H1 (cell line): Measurements from ENCODE around the gene CAMK2G. TPM values are rescaled to one million over a fixed set of nuclear protein-coding genes. Genes with fewer than 3 reads are reported as not detected.

Experiments used
- CTCF ChIA-PET: fragments of 300-600 bp; sonication (Branson Sonifier 250); formaldehyde crosslinking; loops from one replicate; lab custom pipeline; 2021; ENCODE audit not compliant: partially characterized antibody; lab: Charles Lee
- POLR2A ChIA-PET: fragments of 300-600 bp; sonication (Branson Sonifier 250); formaldehyde crosslinking; loops from one replicate; lab custom pipeline; 2021; ENCODE audit warnings: inconsistent platforms; ENCODE audit not compliant: partially characterized antibody; lab: Charles Lee
- DNase-seq, 2 experiments: peaks; one replicate each; pipeline versions ENCODE4 v3.0.0 to v3.0.0-alpha.2; 2010 to 2022; ENCODE audit warnings: low spot score in 2 of 2, low read depth in 1 of 2, mixed read lengths in 1 of 2
- FAIRE-seq: peaks from 2 replicates; lab custom pipeline; 2011; peaks lifted over from hg19 to GRCh38; lab: Jason Lieb, UNC
- H2AFZ ChIP-seq: 2 replicates; pipeline ENCODE4 v1.8.1; 2012; ENCODE audit warnings: low read length, inconsistent platforms
- H2AK5ac ChIP-seq: 2 replicates; pipeline ENCODE4 v1.6.1; 2013; ENCODE audit warnings: low read depth, low read length
- H2BK120ac ChIP-seq: replicated peaks from 2 replicates; pipeline ENCODE3; 2013; ENCODE audit warnings: low read depth, low read length, inconsistent platforms
- H2BK12ac ChIP-seq: 2 replicates; pipeline ENCODE4 v1.6.1; 2013; ENCODE audit warnings: low read depth, low read length
- H2BK15ac ChIP-seq: 2 replicates; pipeline ENCODE4 v1.6.1; 2013; ENCODE audit warnings: low read length
- H2BK20ac ChIP-seq: 2 replicates; pipeline ENCODE4 v1.6.1; 2013; ENCODE audit warnings: low read length
- H2BK5ac ChIP-seq: 2 replicates; pipeline ENCODE4 v1.6.1; 2013; ENCODE audit warnings: low read depth, low read length
- H3K14ac ChIP-seq: 2 replicates; pipeline ENCODE4 v1.6.1; 2013; ENCODE audit warnings: inconsistent platforms; ENCODE audit not compliant: insufficient read length
- H3K18ac ChIP-seq: 2 replicates; pipeline ENCODE4 v1.6.1; 2013; ENCODE audit warnings: low read length; ENCODE audit errors: extremely low read depth
- H3K23ac ChIP-seq: 2 replicates; pipeline ENCODE4 v1.6.1; 2013; ENCODE audit warnings: inconsistent platforms; ENCODE audit not compliant: insufficient read length
- H3K23me2 ChIP-seq: 2 replicates; pipeline ENCODE4 v1.6.1; 2013; ENCODE audit warnings: low read depth, low read length
- H3K27ac ChIP-seq: 2 replicates; pipeline ENCODE4 v1.6.1; 2011; ENCODE audit warnings: low read depth, low read length, inconsistent platforms
- H3K27me3 ChIP-seq, 4 experiments: replicated peaks in 1 of 4; 1 replicate in 1 of 4; 2 replicates in 3 of 4; pipeline versions ENCODE4 v1.6.1 to v1.8.1; 2011 to 2013; ENCODE audit warnings: low read length in 3 of 4, mild to moderate bottlenecking in 3 of 4, inconsistent platforms in 2 of 4, mixed read lengths in 2 of 4, moderate library complexity in 1 of 4; ENCODE audit not compliant: control insufficient read depth in 3 of 4, insufficient read depth in 3 of 4; ENCODE audit errors: extremely low read depth in 1 of 4
- H3K36me3 ChIP-seq, 4 experiments: 2 replicates each; pipeline versions ENCODE4 v1.6.1 to v1.8.1; 2011 to 2013; ENCODE audit warnings: mild to moderate bottlenecking in 4 of 4, low read length in 3 of 4, moderate library complexity in 2 of 4, control low read depth in 1 of 4, inconsistent platforms in 1 of 4; ENCODE audit not compliant: insufficient read depth in 4 of 4, control insufficient read depth in 2 of 4
- H3K4ac ChIP-seq: replicated peaks from 2 replicates; pipeline ENCODE3; 2013; ENCODE audit warnings: low read length, low read depth, mixed read lengths, inconsistent platforms; ENCODE audit not compliant: insufficient read length
- H3K4me1 ChIP-seq, 4 experiments: replicated peaks in 1 of 4; 1 replicate in 1 of 4; 2 replicates in 3 of 4; pipeline versions ENCODE4 v1.6.1 to v1.8.1; 2011 to 2013; ENCODE audit warnings: low read length in 3 of 4, inconsistent platforms in 2 of 4, mixed read lengths in 1 of 4; ENCODE audit not compliant: insufficient read depth in 4 of 4, control insufficient read depth in 3 of 4
- H3K4me2 ChIP-seq, 2 experiments: 2 replicates each; pipeline versions ENCODE4 v1.6.1 to v1.8.1; 2011 to 2013; ENCODE audit warnings: low read depth in 2 of 2, low read length in 2 of 2, control low read depth in 1 of 2, inconsistent platforms in 1 of 2, mild to moderate bottlenecking in 1 of 2; ENCODE audit not compliant: insufficient read depth in 1 of 2
- H3K4me3 ChIP-seq, 4 experiments: fragments of 200-600, 300-600 bp in 1 of 4; sonication (generic), shearing (Covaris generic), sonication (Bioruptor Twin) in 1 of 4; 2 replicates each; pipeline versions ENCODE4 v1.5.1 to v1.8.1; 2011 to 2016; ENCODE audit warnings: low read length in 4 of 4, low read depth in 3 of 4, control low read depth in 2 of 4, inconsistent platforms in 2 of 4, mild to moderate bottlenecking in 2 of 4, mixed read lengths in 1 of 4, moderate library complexity in 1 of 4; ENCODE audit not compliant: insufficient read depth in 2 of 4; ENCODE audit errors: extremely low read depth in 1 of 4
- H3K56ac ChIP-seq: replicated peaks from 2 replicates; pipeline ENCODE3; 2013; ENCODE audit warnings: low read depth, mild to moderate bottlenecking, mixed read lengths, low read length, inconsistent platforms; ENCODE audit not compliant: insufficient read length
- H3K79me1 ChIP-seq: 2 replicates; pipeline ENCODE4 v1.6.1; 2013; ENCODE audit warnings: low read depth, low read length, control low read depth
- H3K79me2 ChIP-seq, 2 experiments: 2 replicates each; pipeline versions ENCODE4 v1.6.1 to v1.8.1; 2012 to 2013; ENCODE audit warnings: low read length in 2 of 2, mild to moderate bottlenecking in 2 of 2, inconsistent platforms in 1 of 2; ENCODE audit not compliant: insufficient read depth in 2 of 2, control insufficient read depth in 1 of 2
- H3K9ac ChIP-seq, 4 experiments: replicated peaks in 1 of 4; 1 replicate in 1 of 4; 2 replicates in 3 of 4; pipeline versions ENCODE4 v1.6.1 to v1.8.1; 2011 to 2013; ENCODE audit warnings: low read depth in 3 of 4, low read length in 3 of 4, control low read depth in 2 of 4, mild to moderate bottlenecking in 2 of 4, moderate library complexity in 2 of 4, inconsistent platforms in 1 of 4; ENCODE audit errors: extremely low read depth in 1 of 4
- H3K9me3 ChIP-seq, 2 experiments: 2 replicates each; pipeline versions ENCODE4 v1.6.1 to v1.8.1; 2012 to 2013; ENCODE audit warnings: mild to moderate bottlenecking in 2 of 2, moderate library complexity in 2 of 2, control low read depth in 1 of 2, inconsistent platforms in 1 of 2, low read depth in 1 of 2, low read length in 1 of 2, mixed read lengths in 1 of 2; ENCODE audit not compliant: insufficient read depth in 2 of 2
- H4K20me1 ChIP-seq, 2 experiments: replicated peaks in 1 of 2; 2 replicates each; pipeline versions ENCODE3 to v1.8.1; 2011 to 2013; ENCODE audit warnings: inconsistent platforms in 2 of 2, low read length in 2 of 2, mild to moderate bottlenecking in 1 of 2; ENCODE audit not compliant: insufficient read depth in 2 of 2, control insufficient read depth in 1 of 2
- H4K5ac ChIP-seq: 2 replicates; pipeline ENCODE4 v1.6.1; 2013; ENCODE audit warnings: low read length, low read depth, mixed read lengths, inconsistent platforms; ENCODE audit not compliant: insufficient read length
- H4K8ac ChIP-seq: 2 replicates; pipeline ENCODE4 v1.8.0; 2013; ENCODE audit warnings: mild to moderate bottlenecking, moderate library complexity, low read length, inconsistent platforms; ENCODE audit not compliant: insufficient read depth; ENCODE audit errors: extremely low read depth
- H4K91ac ChIP-seq: replicated peaks from 2 replicates; pipeline ENCODE3; 2013; ENCODE audit warnings: low read length, mixed read lengths, inconsistent platforms; ENCODE audit not compliant: insufficient read length
- CREB1 ChIP-seq: IDR thresholded peaks from 2 replicates; pipeline ENCODE4 v1.6.1; 2012; ENCODE audit warnings: inconsistent platforms
- GTF2F1 ChIP-seq: IDR thresholded peaks from 2 replicates; pipeline ENCODE4 v1.6.1; 2012; ENCODE audit warnings: low read depth, low read length, improper control_type of control experiment, borderline replicate concordance
- JUN ChIP-seq: IDR thresholded peaks from 2 replicates; pipeline ENCODE4 v1.6.1; 2011; ENCODE audit warnings: low read depth, mild to moderate bottlenecking, improper control_type of control experiment, low read length
- KDM1A ChIP-seq: fragments of 200-600, 300-600 bp; sonication (generic); IDR thresholded peaks from 2 replicates; pipeline ENCODE4 v1.7.1; 2016; ENCODE audit warnings: mild to moderate bottlenecking, low read length, borderline replicate concordance
- NANOG ChIP-seq: IDR thresholded peaks from 2 replicates; pipeline ENCODE4 v1.6.1; 2011; ENCODE audit warnings: low read length, low read depth, mild to moderate bottlenecking, inconsistent platforms; ENCODE audit not compliant: insufficient read depth, poor library complexity, severe bottlenecking
- POLR2A ChIP-seq, 2 experiments: IDR thresholded peaks; 1 replicate in 1 of 2; 2 replicates in 1 of 2; pipeline ENCODE4 v1.6.1; 2011; ENCODE audit warnings: low read depth in 2 of 2, low read length in 2 of 2, mild to moderate bottlenecking in 2 of 2; ENCODE audit errors: control extremely low read depth in 1 of 2
- RBBP5 ChIP-seq: IDR thresholded peaks from 2 replicates; pipeline ENCODE4 v1.7.1; 2012; ENCODE audit warnings: low read depth, mild to moderate bottlenecking, inconsistent platforms, low read length, moderate library complexity, borderline replicate concordance
- SIN3A ChIP-seq, 2 experiments: IDR thresholded peaks in 1 of 2; conservative IDR thresholded peaks in 1 of 2; 2 replicates each; pipeline ENCODE4 v1.6.1; 2011 to 2012; ENCODE audit warnings: low read length in 2 of 2, improper control_type of control experiment in 1 of 2, low read depth in 1 of 2, mild to moderate bottlenecking in 1 of 2
- TAF1 ChIP-seq: IDR thresholded peaks from 2 replicates; pipeline ENCODE4 v1.6.1; 2011; ENCODE audit warnings: mild to moderate bottlenecking, low read depth, low read length
- ZNF274 ChIP-seq: IDR thresholded peaks from 2 replicates; pipeline ENCODE4 v1.7.0; 2012; ENCODE audit warnings: low read length, borderline replicate concordance; ENCODE audit errors: extremely low read depth
- WGBS, 2 experiments: shearing (Covaris generic) in 1 of 2; methylation state at CpG; one replicate each; pipeline versions ENCODE4 v1.1.6 to v1.1.7; 2013 to 2015; ENCODE audit warnings: low lambda C conversion rate in 2 of 2, mixed read lengths in 2 of 2, inconsistent platforms in 1 of 2, low coverage in 1 of 2, missing lambda C conversion rate in 1 of 2; ENCODE audit not compliant: insufficient replicate concordance in 2 of 2, insufficient coverage in 1 of 2, insufficient read length in 1 of 2; ENCODE audit errors: extremely low coverage in 1 of 2, missing lambda C conversion rate in 1 of 2; 5-methylcytosine and 5-hydroxymethylcytosine counted together
- polyA plus RNA-seq, 7 experiments: library from polyadenylated mRNA; depleted of rRNA in 3 of 7; stranded (reverse) in 5 of 7; unstranded in 2 of 7; fragments of >200 nt in 5 of 7; fragments of 200-250 nt in 2 of 7; gene quantifications; 1 replicate in 5 of 7; 2 replicates in 1 of 7; 4 replicates in 1 of 7; pipeline versions ENCODE4 v1.2.1 to v1.2.3, GENCODE V29; 2011 to 2013; ENCODE audit warnings: missing spikeins in 2 of 7, mixed read lengths in 2 of 7
- total RNA-seq: library from RNA; stranded (reverse); fragmentation: NEBNext Ultra II Directional; extraction: Animal tissue kit (Norgen Biotek cat#: 25700); gene quantifications from 2 replicates; pipeline ENCODE4 v1.2.1, GENCODE V29; 2021
- TF ChIP-seq, protein P1 (sequence below): IDR thresholded peaks from 2 replicates; pipeline ENCODE4 v1.6.1; 2012; ENCODE audit warnings: inconsistent platforms

The CAMK2G gene
- total and polyA plus RNA-seq, 2 of the 8 experiments (the other 6 are each of a cell fraction or from before 2014, with no cell fraction given): 28.9 to 31.7 TPM

DNA sequence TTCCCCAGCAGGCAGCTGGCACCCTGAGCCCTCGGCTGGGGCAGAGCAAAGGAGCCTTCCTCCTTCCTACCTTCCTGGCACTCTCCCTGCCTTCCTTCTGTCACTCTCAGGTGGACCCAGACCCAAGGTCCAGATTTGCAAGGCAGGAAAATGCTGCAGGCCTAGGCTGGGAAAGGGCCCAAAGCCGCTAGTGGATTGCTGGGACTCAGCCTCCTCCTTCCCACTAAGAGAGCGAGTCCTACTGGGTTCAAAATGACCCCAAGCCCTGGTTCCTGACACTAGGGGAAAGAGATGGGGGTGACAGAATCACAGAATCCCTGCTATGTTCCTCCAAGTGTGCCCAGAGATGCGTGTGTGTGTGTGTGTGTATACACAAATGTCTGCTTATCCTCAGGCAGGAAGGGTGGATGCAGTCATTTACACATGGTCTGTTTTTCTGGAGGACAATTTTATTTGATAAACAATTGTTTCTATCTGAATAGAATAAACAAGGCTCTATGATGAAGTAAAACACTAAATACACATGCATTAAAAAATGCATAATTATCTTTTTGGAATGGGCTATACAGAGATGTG is 35.3 kb upstream of the CAMK2G start:
- H2BK120ac ChIP-seq: no peak overlapping the region
- H3K56ac ChIP-seq: no peak overlapping the region
- no peak overlapping the region for H3K4ac ChIP-seq
- H3K9me3 ChIP-seq: no peaks in the 10 kb centered on the region
- H3K27ac ChIP-seq: no peak overlapping the region
- H3K4me3 ChIP-seq: no peak overlapping the region
- H3K18ac ChIP-seq: peak overlapping the region; percentile 0; the same call in 1 of the 2 replicates
- H3K4me1 ChIP-seq: peaks cover 15 to 35% (median 29%) of the 10 kb centered on the region in 4 experiments
- H2BK12ac ChIP-seq: peak overlapping the region; percentile 77; the same call in 1 of the 2 replicates
- ChIA-PET POLR2A (interaction anchor here (0.8 to 2.0 kb wide), 2 partner anchors 10 to 13 kb away, joined by 3 to 5 read pairs; no protein-coding TSS in a partner anchor), CTCF (interaction anchor here (0.7 to 3.5 kb wide), 6 partner anchors 18 to 194 kb away, joined by 3 to 17 read pairs (median 7); no protein-coding TSS in a partner anchor)
- DNase-seq (no peak), FAIRE-seq (no peak)
- no peak overlapping the region; the same call in 1 of the 2 replicates for H2BK5ac ChIP-seq
- H3K79me2 ChIP-seq: no peaks in the 10 kb centered on the region
- H2AFZ ChIP-seq: no peak overlapping the region
- H3K9ac ChIP-seq: no peak overlapping the region
- peak overlapping the region; percentile 83; the same call in 1 of the 2 replicates for H2AK5ac ChIP-seq
- H3K23me2 ChIP-seq: peaks cover 12% of the 10 kb centered on the region; the same call in 1 of the 2 replicates
- H3K23ac ChIP-seq: no peak overlapping the region
- H4K91ac ChIP-seq: no peak overlapping the region
- no peak overlapping the region for H4K8ac ChIP-seq
- H3K27me3 ChIP-seq: peaks cover 3 to 19% (median 12%) of the 10 kb centered on the region in 4 experiments; a peak in 6 of 7 replicates
- H3K14ac ChIP-seq: no peak overlapping the region
- H2BK15ac ChIP-seq: peak overlapping the region; percentile 66; the same call in 1 of the 2 replicates
- peak overlapping the region in 1 of 2 experiments; percentile 92; a peak in 1 of 4 replicates for H3K4me2 ChIP-seq
- 73% methylated on average over 4 of the region's 4 CpGs; no CpG with 5 or more reads in 1 of the 2 experiments for WGBS, 2 experiments
- H4K20me1 ChIP-seq: no peaks in the 10 kb centered on the region
- no peak overlapping the region for H4K5ac ChIP-seq
- no peaks in the 10 kb centered on the region for H3K36me3 ChIP-seq
- H2BK20ac ChIP-seq: peak overlapping the region; percentile 73; the same call in 1 of the 2 replicates
- no peaks in the 10 kb centered on the region; the same call in 1 of the 2 replicates for H3K79me1 ChIP-seq
- TF ChIP-seq POLR2A (IDR thresholded peaks at IDR 0.05; ENCODE audit: control extremely low read depth in 1 of 2, low read depth in 2 of 2, low read length in 2 of 2) (no peak), CREB1 (no peak), RBBP5 (no peak), SIN3A (conservative IDR thresholded peaks at IDR 0.05 in 1 of 2, IDR thresholded peaks at IDR 0.05 in 1 of 2; ENCODE audit: low read depth in 1 of 2, low read length in 2 of 2) (no peak), TAF1 (no peak), ZNF274 (no peak), NANOG (no peak), KDM1A (no peak), GTF2F1 (no peak), JUN (no peak)
- TF ChIP-seq, protein P1, sequence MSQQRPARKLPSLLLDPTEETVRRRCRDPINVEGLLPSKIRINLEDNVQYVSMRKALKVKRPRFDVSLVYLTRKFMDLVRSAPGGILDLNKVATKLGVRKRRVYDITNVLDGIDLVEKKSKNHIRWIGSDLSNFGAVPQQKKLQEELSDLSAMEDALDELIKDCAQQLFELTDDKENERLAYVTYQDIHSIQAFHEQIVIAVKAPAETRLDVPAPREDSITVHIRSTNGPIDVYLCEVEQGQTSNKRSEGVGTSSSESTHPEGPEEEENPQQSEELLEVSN: no peak
